GM12878 (cell line): ENCODE results near the gene TRABD2A.

Source experiments
- CTCF ChIP-seq, 3 experiments: IDR thresholded peaks in 2 of 3; conservative IDR thresholded peaks in 1 of 3; 2 replicates each; pipeline ENCODE4 v1.5.1; 2011; ENCODE audit warnings: low read depth in 3 of 3, low read length in 3 of 3, mild to moderate bottlenecking in 3 of 3, control low read depth in 2 of 3, moderate library complexity in 2 of 3, inconsistent platforms in 1 of 3, mixed read lengths in 1 of 3; ENCODE audit not compliant: control insufficient read depth in 2 of 3, insufficient read depth in 1 of 3; ENCODE audit errors: extremely low read depth in 1 of 3
- ELK1 ChIP-seq: IDR thresholded peaks from 2 replicates; pipeline ENCODE4 v1.6.1; 2012; ENCODE audit warnings: low read depth, low read length, improper control_type of control experiment
- EP300 ChIP-seq, 2 experiments: fragments of 150-350 bp in 1 of 2; IDR thresholded peaks; 2 replicates each; pipeline ENCODE4 v1.6.1; 2011 to 2012; ENCODE audit warnings: low read depth in 2 of 2, low read length in 2 of 2, borderline replicate concordance in 1 of 2, improper control_type of control experiment in 1 of 2, inconsistent platforms in 1 of 2; ENCODE audit not compliant: control insufficient read depth in 1 of 2
- FOXM1 ChIP-seq: IDR thresholded peaks from 2 replicates; pipeline ENCODE4 v1.6.1; 2012; ENCODE audit warnings: low read depth, mild to moderate bottlenecking, inconsistent platforms, low read length, moderate library complexity
- JUNB ChIP-seq: IDR thresholded peaks from 2 replicates; pipeline ENCODE4 v1.6.1; 2016; ENCODE audit warnings: antibody characterized with exemption, mild to moderate bottlenecking
- REST ChIP-seq: IDR thresholded peaks from 2 replicates; pipeline ENCODE4 v1.6.1; 2012; ENCODE audit warnings: mild to moderate bottlenecking, low read depth, low read length

- TF ChIP-seq CTCF (IDR thresholded peaks at IDR 0.05 in 2 of 3, conservative IDR thresholded peaks at IDR 0.05 in 1 of 3; ENCODE audit: control insufficient read depth in 2 of 3, extremely low read depth in 1 of 3, insufficient read depth in 1 of 3, low read depth in 3 of 3, low read length in 3 of 3) (no peak), EP300 (IDR thresholded peaks at IDR 0.05; ENCODE audit: borderline replicate concordance in 1 of 2, control insufficient read depth in 1 of 2, low read depth in 2 of 2, low read length in 2 of 2) (no peak), REST (no peak), JUNB (no peak), ELK1 (no peak), FOXM1 (no peak)
Measured at GRCh38 chr2:84886791-84887190, 5.9 kb upstream of the TRABD2A start.
